Stomach (tissue), 4 donors: ENCODE results near the gene TCERG1.

ENCODE experiments used
- POLR2A ChIP-seq, 4 donors: fragments of 450-650 bp; IDR thresholded peaks; one replicate each; pipeline ENCODE4 v1.6.1; 2016; ENCODE audit warnings: antibody characterized with exemption in 4 of 4, control low read depth in 2 of 4, mild to moderate bottlenecking in 1 of 4, moderate library complexity in 1 of 4
- POLR2AphosphoS5 ChIP-seq, 3 donors: sonication (generic); formaldehyde crosslinking; IDR thresholded peaks; one replicate each; pipeline ENCODE4 v1.6.1; 2016; ENCODE audit warnings: antibody characterized with exemption in 3 of 3
- TF ChIP-seq, protein P1 (sequence below), 7 experiments: fragments of 450-650 bp in 4 of 7; fragments of 200-600 bp in 3 of 7; sonication (generic) in 3 of 7; IDR thresholded peaks; one replicate each; pipeline ENCODE4 v1.5.1; 2016 to 2019; ENCODE audit warnings: antibody characterized with exemption in 7 of 7, control low read depth in 2 of 7, mild to moderate bottlenecking in 1 of 7

DNA sequence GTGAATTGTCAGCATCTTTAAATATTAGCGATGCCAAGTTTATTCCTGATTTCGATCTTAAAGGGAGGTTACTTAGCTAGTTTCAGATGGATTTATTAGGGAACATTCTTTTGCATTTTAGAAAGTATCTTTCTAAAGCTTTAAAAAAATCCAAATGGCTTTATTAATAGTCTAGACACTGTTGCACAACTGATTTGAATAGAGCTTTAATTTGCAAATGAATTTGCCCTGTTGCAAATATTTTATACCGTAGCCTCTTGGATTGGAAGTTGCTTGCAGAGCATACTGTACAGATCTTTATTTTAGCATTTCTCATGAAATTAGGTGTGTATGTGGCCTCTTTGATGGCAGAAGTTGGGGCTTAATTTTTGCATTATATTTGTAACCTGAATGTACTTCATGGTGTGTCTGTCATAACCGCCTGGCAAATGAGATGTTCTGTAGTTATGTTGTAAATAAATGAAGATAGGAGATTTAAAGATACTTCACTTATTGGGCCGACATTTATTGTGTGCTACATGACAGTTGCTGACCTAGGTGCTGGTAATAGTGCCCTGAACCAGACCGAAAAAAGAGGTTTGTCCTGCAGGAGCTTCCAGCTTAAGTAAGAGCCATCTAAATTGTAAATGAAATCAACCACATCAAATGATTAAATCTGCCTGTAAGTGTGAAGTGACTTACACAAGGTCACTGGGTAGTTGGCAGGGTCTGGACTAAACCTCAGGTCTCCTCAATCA, 1.8 kb downstream of the TCERG1 start:
- TF ChIP-seq POLR2AphosphoS5 (IDR thresholded peaks at IDR 0.05) = no peak
- TF ChIP-seq, protein P1, sequence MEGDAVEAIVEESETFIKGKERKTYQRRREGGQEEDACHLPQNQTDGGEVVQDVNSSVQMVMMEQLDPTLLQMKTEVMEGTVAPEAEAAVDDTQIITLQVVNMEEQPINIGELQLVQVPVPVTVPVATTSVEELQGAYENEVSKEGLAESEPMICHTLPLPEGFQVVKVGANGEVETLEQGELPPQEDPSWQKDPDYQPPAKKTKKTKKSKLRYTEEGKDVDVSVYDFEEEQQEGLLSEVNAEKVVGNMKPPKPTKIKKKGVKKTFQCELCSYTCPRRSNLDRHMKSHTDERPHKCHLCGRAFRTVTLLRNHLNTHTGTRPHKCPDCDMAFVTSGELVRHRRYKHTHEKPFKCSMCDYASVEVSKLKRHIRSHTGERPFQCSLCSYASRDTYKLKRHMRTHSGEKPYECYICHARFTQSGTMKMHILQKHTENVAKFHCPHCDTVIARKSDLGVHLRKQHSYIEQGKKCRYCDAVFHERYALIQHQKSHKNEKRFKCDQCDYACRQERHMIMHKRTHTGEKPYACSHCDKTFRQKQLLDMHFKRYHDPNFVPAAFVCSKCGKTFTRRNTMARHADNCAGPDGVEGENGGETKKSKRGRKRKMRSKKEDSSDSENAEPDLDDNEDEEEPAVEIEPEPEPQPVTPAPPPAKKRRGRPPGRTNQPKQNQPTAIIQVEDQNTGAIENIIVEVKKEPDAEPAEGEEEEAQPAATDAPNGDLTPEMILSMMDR (IDR thresholded peaks at IDR 0.05) = no peak
- TF ChIP-seq POLR2A (IDR thresholded peaks at IDR 0.05) = no peak
